ENCODE data around the gene SLC16A1. TPM values are rescaled to one million over a fixed set of nuclear protein-coding genes. Genes with fewer than 3 reads are reported as not detected.

Gene SLC16A1
- total RNA-seq, 1 experiment from 2014 or later, result 116 TPM

GRCh38 chr1:112923234-112923958 lies 32.6 kb downstream of the SLC16A1 start:
- CTCF ChIA-PET, result no interaction called here

GRCh38 chr1:112911506-112912220 lies 44.3 kb downstream of the SLC16A1 start:
- Histone ChIP-seq H3K27me3 (ENCODE audit: low read length) (no peaks in the 10 kb centered on the region), H3F3A (ENCODE audit: low read length, unreplicated experiment) (no peaks in the 10 kb centered on the region), H3K27ac (ENCODE audit: low read length) (no peak overlapping the region), H3K9ac (ENCODE audit: low read length) (no peak overlapping the region), H3K4me2 (ENCODE audit: low read length) (no peak overlapping the region), H3K36me3 (ENCODE audit: low read depth, low read length) (peaks cover 43% of the 10 kb centered on the region), H3K79me2 (ENCODE audit: low read length) (peaks cover 27% of the 10 kb centered on the region), H3K4me1 (ENCODE audit: insufficient read depth, low read length) (peaks cover 15% of the 10 kb centered on the region), H3K9me2 (replicated peaks; ENCODE audit: low read length) (no peaks in the 10 kb centered on the region), H2AFZ (ENCODE audit: low read length) (no peak overlapping the region), H4K20me1 (ENCODE audit: low read length) (no peaks in the 10 kb centered on the region), H3K4me3 (ENCODE audit: low read length) (no peak overlapping the region), H3K9me3 (ENCODE audit: low read length) (no peaks in the 10 kb centered on the region)
- BruUV-seq (replicated peaks), result no TSS peak
- ChIA-PET CTCF (no interaction called here), POLR2A (ENCODE audit: unreplicated experiment) (no interaction called here)
- TF ChIP-seq, protein P1, sequence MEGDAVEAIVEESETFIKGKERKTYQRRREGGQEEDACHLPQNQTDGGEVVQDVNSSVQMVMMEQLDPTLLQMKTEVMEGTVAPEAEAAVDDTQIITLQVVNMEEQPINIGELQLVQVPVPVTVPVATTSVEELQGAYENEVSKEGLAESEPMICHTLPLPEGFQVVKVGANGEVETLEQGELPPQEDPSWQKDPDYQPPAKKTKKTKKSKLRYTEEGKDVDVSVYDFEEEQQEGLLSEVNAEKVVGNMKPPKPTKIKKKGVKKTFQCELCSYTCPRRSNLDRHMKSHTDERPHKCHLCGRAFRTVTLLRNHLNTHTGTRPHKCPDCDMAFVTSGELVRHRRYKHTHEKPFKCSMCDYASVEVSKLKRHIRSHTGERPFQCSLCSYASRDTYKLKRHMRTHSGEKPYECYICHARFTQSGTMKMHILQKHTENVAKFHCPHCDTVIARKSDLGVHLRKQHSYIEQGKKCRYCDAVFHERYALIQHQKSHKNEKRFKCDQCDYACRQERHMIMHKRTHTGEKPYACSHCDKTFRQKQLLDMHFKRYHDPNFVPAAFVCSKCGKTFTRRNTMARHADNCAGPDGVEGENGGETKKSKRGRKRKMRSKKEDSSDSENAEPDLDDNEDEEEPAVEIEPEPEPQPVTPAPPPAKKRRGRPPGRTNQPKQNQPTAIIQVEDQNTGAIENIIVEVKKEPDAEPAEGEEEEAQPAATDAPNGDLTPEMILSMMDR (conservative IDR thresholded peaks at IDR 0.05; ENCODE audit: low read depth, low read length), result no peak
- no peak for TF ChIP-seq EZH2phosphoT487 (IDR thresholded peaks at IDR 0.05; ENCODE audit: borderline replicate concordance, low read length)
- no peak for TF ChIP-seq EZH2 (IDR thresholded peaks at IDR 0.05; ENCODE audit: low read length, unreplicated experiment)
- intact Hi-C loops (cut with micrococcal nuclease), result no loop called here
- no peak for ATAC-seq
- no peak for DNase-seq

More at GRCh38 chr1:112923234-112923958, 32.6 kb downstream of the SLC16A1 start:
- Histone ChIP-seq H3K27ac (ENCODE audit: low read length) (no peak overlapping the region), H2AFZ (ENCODE audit: low read length) (no peak overlapping the region), H3K36me3 (ENCODE audit: low read depth, low read length) (peaks cover 50% of the 10 kb centered on the region; the same call in 1 of the 2 replicates), H3F3A (ENCODE audit: low read length, unreplicated experiment) (no peaks in the 10 kb centered on the region), H3K79me2 (ENCODE audit: low read length) (peaks cover 26% of the 10 kb centered on the region), H3K9ac (ENCODE audit: low read length) (no peak overlapping the region), H3K9me3 (ENCODE audit: low read length) (no peaks in the 10 kb centered on the region), H3K4me2 (ENCODE audit: low read length) (no peak overlapping the region), H3K4me3 (ENCODE audit: low read length) (no peak overlapping the region), H3K4me1 (ENCODE audit: insufficient read depth, low read length) (no peaks in the 10 kb centered on the region), H4K20me1 (ENCODE audit: low read length) (no peaks in the 10 kb centered on the region), H3K9me2 (replicated peaks; ENCODE audit: low read length) (no peaks in the 10 kb centered on the region), H3K27me3 (ENCODE audit: low read length) (no peaks in the 10 kb centered on the region)
- POLR2A ChIA-PET (ENCODE audit: unreplicated experiment), result no interaction called here
- intact Hi-C loops (cut with micrococcal nuclease), result no loop called here
- no peak for DNase-seq
- BruUV-seq (replicated peaks), result no TSS peak
- no peak for ATAC-seq
- TF ChIP-seq, protein P1 (conservative IDR thresholded peaks at IDR 0.05; ENCODE audit: low read depth, low read length), result no peak
- no peak for TF ChIP-seq EZH2 (IDR thresholded peaks at IDR 0.05; ENCODE audit: low read length, unreplicated experiment)
- no peak for TF ChIP-seq EZH2phosphoT487 (IDR thresholded peaks at IDR 0.05; ENCODE audit: borderline replicate concordance, low read length)

GRCh38 chr1:112909847-112910246 lies 46.1 kb downstream of the SLC16A1 start:
- intact Hi-C loops (cut with micrococcal nuclease), result no loop called here
- DNase-seq, result no peak
- H3K36me3 ChIP-seq (ENCODE audit: low read depth, low read length), result peaks cover 36% of the 10 kb centered on the region
- H3F3A ChIP-seq (ENCODE audit: low read length, unreplicated experiment), result peaks cover 10% of the 10 kb centered on the region
- H2AFZ ChIP-seq (ENCODE audit: low read length), result no peak overlapping the region
- H3K9me3 ChIP-seq (ENCODE audit: low read length), result no peaks in the 10 kb centered on the region
- peaks cover 20% of the 10 kb centered on the region for H3K79me2 ChIP-seq (ENCODE audit: low read length)
- H3K4me3 ChIP-seq (ENCODE audit: low read length), result no peak overlapping the region
- no peaks in the 10 kb centered on the region for H3K9me2 ChIP-seq (replicated peaks; ENCODE audit: low read length)
- no peak for ATAC-seq
- BruUV-seq (replicated peaks), result no TSS peak
- no peak overlapping the region for H3K27ac ChIP-seq (ENCODE audit: low read length)
- H3K4me1 ChIP-seq (ENCODE audit: insufficient read depth, low read length), result peaks cover 22% of the 10 kb centered on the region
- ChIA-PET CTCF (no interaction called here), POLR2A (ENCODE audit: unreplicated experiment) (no interaction called here)
- H4K20me1 ChIP-seq (ENCODE audit: low read length), result no peaks in the 10 kb centered on the region
- no peaks in the 10 kb centered on the region for H3K27me3 ChIP-seq (ENCODE audit: low read length)
- no peak overlapping the region for H3K9ac ChIP-seq (ENCODE audit: low read length)
- no peak overlapping the region for H3K4me2 ChIP-seq (ENCODE audit: low read length)
- TF ChIP-seq, protein P1 (conservative IDR thresholded peaks at IDR 0.05; ENCODE audit: low read depth, low read length), result no peak
- TF ChIP-seq EZH2phosphoT487 (IDR thresholded peaks at IDR 0.05; ENCODE audit: borderline replicate concordance, low read length) (no peak), EZH2 (IDR thresholded peaks at IDR 0.05; ENCODE audit: low read length, unreplicated experiment) (no peak)
